CD14-positive monocyte (primary cell): ENCODE measurements around the gene HSPA2. TPM values are rescaled to one million over a fixed set of nuclear protein-coding genes. Genes with fewer than 3 reads are reported as not detected.

Source experiments
- DNase-seq, 3 donors: peaks; one replicate each; pipeline ENCODE4 v3.0.0-alpha.2; 2011 to 2022
- H2AFZ ChIP-seq: 2 replicates; pipeline ENCODE4 v1.6.0; 2012; ENCODE audit warnings: mild to moderate bottlenecking, low read depth, low read length, inconsistent platforms; ENCODE audit not compliant: insufficient read depth, poor library complexity, severe bottlenecking
- H3K27ac ChIP-seq, 2 donors: 1 replicate in 1 of 2; 2 replicates in 1 of 2; pipeline ENCODE4 v1.5.1; 2012 to 2013; ENCODE audit warnings: low read length in 2 of 2, control low read depth in 1 of 2, inconsistent platforms in 1 of 2, low read depth in 1 of 2, mild to moderate bottlenecking in 1 of 2
- H3K27me3 ChIP-seq, 2 donors: one replicate each; pipeline versions ENCODE4 v1.6.0 to v1.6.1; 2011 to 2013; ENCODE audit warnings: low read length in 2 of 2; ENCODE audit not compliant: control insufficient read depth in 2 of 2, insufficient read depth in 2 of 2
- H3K36me3 ChIP-seq, 2 donors: replicated peaks in 1 of 2; 1 replicate in 1 of 2; 2 replicates in 1 of 2; pipeline versions ENCODE4 v1.5.1 to v1.6.1; 2012 to 2013; ENCODE audit warnings: low read length in 2 of 2, control low read depth in 1 of 2, inconsistent platforms in 1 of 2, mild to moderate bottlenecking in 1 of 2; ENCODE audit not compliant: insufficient read depth in 2 of 2, control insufficient read depth in 1 of 2
- H3K4me1 ChIP-seq, 2 donors: 1 replicate in 1 of 2; 2 replicates in 1 of 2; pipeline versions ENCODE4 v1.5.1 to v1.6.1; 2012 to 2013; ENCODE audit warnings: low read length in 2 of 2, control low read depth in 1 of 2, inconsistent platforms in 1 of 2, mild to moderate bottlenecking in 1 of 2, moderate library complexity in 1 of 2; ENCODE audit not compliant: insufficient read depth in 2 of 2, control insufficient read depth in 1 of 2
- H3K4me2 ChIP-seq: replicated peaks from 2 replicates; pipeline ENCODE3; 2012; ENCODE audit warnings: low read length, moderate library complexity, mild to moderate bottlenecking; ENCODE audit not compliant: poor library complexity, severe bottlenecking; ENCODE audit errors: extremely low read depth
- H3K4me3 ChIP-seq, 3 experiments: fragments of 200-600 bp in 1 of 3; sonication (generic) in 1 of 3; replicated peaks in 1 of 3; 1 replicate in 2 of 3; 2 replicates in 1 of 3; pipeline ENCODE4 v1.5.1; 2011 to 2013; ENCODE audit warnings: low read length in 3 of 3, mild to moderate bottlenecking in 3 of 3, control low read depth in 2 of 3, low read depth in 2 of 3, inconsistent platforms in 1 of 3, moderate library complexity in 1 of 3
- H3K79me2 ChIP-seq: 2 replicates; pipeline ENCODE4 v1.6.0; 2012; ENCODE audit warnings: mild to moderate bottlenecking, control low read depth, inconsistent platforms, low read length, moderate library complexity; ENCODE audit not compliant: insufficient read depth
- H3K9ac ChIP-seq: 2 replicates; pipeline ENCODE4 v1.6.0; 2017; ENCODE audit warnings: low read length, mild to moderate bottlenecking; ENCODE audit not compliant: insufficient read depth, poor library complexity, severe bottlenecking
- H3K9me3 ChIP-seq, 2 donors: replicated peaks in 1 of 2; 1 replicate in 1 of 2; 2 replicates in 1 of 2; pipeline versions ENCODE4 v1.5.1 to v1.6.1; 2012 to 2013; ENCODE audit warnings: low read length in 2 of 2, control low read depth in 1 of 2; ENCODE audit not compliant: control insufficient read depth in 1 of 2, insufficient read depth in 1 of 2
- H4K20me1 ChIP-seq: 2 replicates; pipeline ENCODE4 v1.6.0; 2012; ENCODE audit warnings: mild to moderate bottlenecking, low read length, control low read depth, moderate library complexity; ENCODE audit not compliant: insufficient read depth
- H3K27ac Mint-ChIP-seq, 7 donors: one replicate each; pipeline ENCODE4 v1.8.0; 2020; ENCODE audit warnings: mild to moderate bottlenecking in 7 of 7, mixed read lengths in 7 of 7, moderate library complexity in 6 of 7, inconsistent platforms in 2 of 7
- H3K27me3 Mint-ChIP-seq, 3 donors: one replicate each; pipeline ENCODE4 v1.8.0; 2021 to 2022; ENCODE audit warnings: low read depth in 3 of 3, mild to moderate bottlenecking in 3 of 3, mixed read lengths in 3 of 3, moderate library complexity in 3 of 3, inconsistent platforms in 1 of 3
- H3K36me3 Mint-ChIP-seq, 2 donors: one replicate each; pipeline ENCODE4 v1.8.0; 2020; ENCODE audit warnings: mixed read lengths in 2 of 2, inconsistent platforms in 1 of 2, mild to moderate bottlenecking in 1 of 2
- H3K4me1 Mint-ChIP-seq: one replicate; pipeline ENCODE4 v1.8.0; 2020; ENCODE audit warnings: mild to moderate bottlenecking, mixed read lengths
- H3K4me3 Mint-ChIP-seq, 2 donors: one replicate each; pipeline ENCODE4 v1.8.0; 2020; ENCODE audit warnings: mild to moderate bottlenecking in 2 of 2, mixed read lengths in 2 of 2, moderate library complexity in 1 of 2
- H3K9me3 Mint-ChIP-seq, 7 donors: one replicate each; pipeline ENCODE4 v1.8.0; 2020 to 2022; ENCODE audit warnings: mixed read lengths in 7 of 7, mild to moderate bottlenecking in 6 of 7, moderate library complexity in 6 of 7, inconsistent platforms in 2 of 7
- WGBS: methylation state at CpG from one replicate; pipeline ENCODE4 v1.1.5; 2013; ENCODE audit warnings: missing lambda C conversion rate; ENCODE audit not compliant: insufficient coverage; 5-methylcytosine and 5-hydroxymethylcytosine counted together
- intact Hi-C, 2 donors: fragments of 100-400 bp; cut with micrococcal nuclease; formaldehyde crosslinking; loops; one replicate each; pipeline versions ENCODE4 v1.15.0 to v1.15.1; 2023
- polyA plus RNA-seq, 3 donors: library from polyadenylated mRNA; depleted of rRNA in 1 of 3; unstranded in 2 of 3; stranded (reverse) in 1 of 3; fragments of 300-500 nt in 2 of 3; fragments of >200 nt in 1 of 3; fragmentation: Illumina TruSeq in 2 of 3; gene quantifications; 1 replicate in 2 of 3; 2 replicates in 1 of 3; pipeline ENCODE4 v1.2.3, GENCODE V29; 2012 to 2021
- TF ChIP-seq, protein P1 (sequence below): fragments of 200-600 bp; IDR thresholded peaks from one replicate; pipeline ENCODE4 v1.8.0; 2022; ENCODE audit warnings: antibody characterized with exemption, mild to moderate bottlenecking

HSPA2 gene
- polyA plus RNA-seq, 3 donors, result 0.17 to 0.41 TPM; not detected in 1

DNA sequence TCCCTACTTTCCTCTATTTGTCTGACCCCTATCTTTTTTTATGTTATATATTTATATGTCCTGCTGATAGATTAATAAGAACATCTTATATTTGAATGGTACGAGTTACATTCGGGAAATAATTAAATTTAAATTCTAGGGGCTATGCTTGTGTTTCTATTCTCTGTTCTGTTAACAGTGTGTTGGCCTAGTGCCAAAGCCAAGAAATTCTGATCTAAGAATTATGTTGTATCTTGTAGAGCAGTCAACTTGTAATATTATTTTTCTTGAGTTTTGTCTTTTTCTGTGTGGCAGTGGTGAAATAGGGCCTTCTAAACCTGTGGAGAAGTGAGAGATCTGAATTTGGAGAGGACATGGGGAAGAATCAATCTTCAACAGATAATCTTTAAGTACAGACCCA is 9.0 kb upstream of the HSPA2 start:
- H3K4me3 ChIP-seq, result no peak overlapping the region
- Mint-ChIP-seq H3K4me3 (no peak overlapping the region), H3K36me3 (peaks cover 4 to 15% of the 10 kb centered on the region in 2 donors), H3K27me3 (peaks cover 0 to 6% (median 0%) of the 10 kb centered on the region in 3 donors), H3K27ac (no peak overlapping the region), H3K4me1 (no peaks in the 10 kb centered on the region), H3K9me3 (peaks cover 0 to 5% (median 4%) of the 10 kb centered on the region in 7 donors)
- peaks cover 0 to 4% of the 10 kb centered on the region in 2 donors for H3K36me3 ChIP-seq
- H4K20me1 ChIP-seq, result peaks cover 19% of the 10 kb centered on the region
- TF ChIP-seq, protein P1, sequence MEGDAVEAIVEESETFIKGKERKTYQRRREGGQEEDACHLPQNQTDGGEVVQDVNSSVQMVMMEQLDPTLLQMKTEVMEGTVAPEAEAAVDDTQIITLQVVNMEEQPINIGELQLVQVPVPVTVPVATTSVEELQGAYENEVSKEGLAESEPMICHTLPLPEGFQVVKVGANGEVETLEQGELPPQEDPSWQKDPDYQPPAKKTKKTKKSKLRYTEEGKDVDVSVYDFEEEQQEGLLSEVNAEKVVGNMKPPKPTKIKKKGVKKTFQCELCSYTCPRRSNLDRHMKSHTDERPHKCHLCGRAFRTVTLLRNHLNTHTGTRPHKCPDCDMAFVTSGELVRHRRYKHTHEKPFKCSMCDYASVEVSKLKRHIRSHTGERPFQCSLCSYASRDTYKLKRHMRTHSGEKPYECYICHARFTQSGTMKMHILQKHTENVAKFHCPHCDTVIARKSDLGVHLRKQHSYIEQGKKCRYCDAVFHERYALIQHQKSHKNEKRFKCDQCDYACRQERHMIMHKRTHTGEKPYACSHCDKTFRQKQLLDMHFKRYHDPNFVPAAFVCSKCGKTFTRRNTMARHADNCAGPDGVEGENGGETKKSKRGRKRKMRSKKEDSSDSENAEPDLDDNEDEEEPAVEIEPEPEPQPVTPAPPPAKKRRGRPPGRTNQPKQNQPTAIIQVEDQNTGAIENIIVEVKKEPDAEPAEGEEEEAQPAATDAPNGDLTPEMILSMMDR, result no peak
- no peak for DNase-seq
- no peak overlapping the region for H2AFZ ChIP-seq
- no peak overlapping the region for H3K4me2 ChIP-seq
- no peak overlapping the region for H3K9ac ChIP-seq
- no peaks in the 10 kb centered on the region for H3K79me2 ChIP-seq
- no peaks in the 10 kb centered on the region for H3K27me3 ChIP-seq
- H3K27ac ChIP-seq, result no peak overlapping the region
- H3K9me3 ChIP-seq, result no peaks in the 10 kb centered on the region
- 100% methylated on average over 2 of the region's 2 CpGs for WGBS
- intact Hi-C loops, result no loop called here
- no peaks in the 10 kb centered on the region for H3K4me1 ChIP-seq

DNA sequence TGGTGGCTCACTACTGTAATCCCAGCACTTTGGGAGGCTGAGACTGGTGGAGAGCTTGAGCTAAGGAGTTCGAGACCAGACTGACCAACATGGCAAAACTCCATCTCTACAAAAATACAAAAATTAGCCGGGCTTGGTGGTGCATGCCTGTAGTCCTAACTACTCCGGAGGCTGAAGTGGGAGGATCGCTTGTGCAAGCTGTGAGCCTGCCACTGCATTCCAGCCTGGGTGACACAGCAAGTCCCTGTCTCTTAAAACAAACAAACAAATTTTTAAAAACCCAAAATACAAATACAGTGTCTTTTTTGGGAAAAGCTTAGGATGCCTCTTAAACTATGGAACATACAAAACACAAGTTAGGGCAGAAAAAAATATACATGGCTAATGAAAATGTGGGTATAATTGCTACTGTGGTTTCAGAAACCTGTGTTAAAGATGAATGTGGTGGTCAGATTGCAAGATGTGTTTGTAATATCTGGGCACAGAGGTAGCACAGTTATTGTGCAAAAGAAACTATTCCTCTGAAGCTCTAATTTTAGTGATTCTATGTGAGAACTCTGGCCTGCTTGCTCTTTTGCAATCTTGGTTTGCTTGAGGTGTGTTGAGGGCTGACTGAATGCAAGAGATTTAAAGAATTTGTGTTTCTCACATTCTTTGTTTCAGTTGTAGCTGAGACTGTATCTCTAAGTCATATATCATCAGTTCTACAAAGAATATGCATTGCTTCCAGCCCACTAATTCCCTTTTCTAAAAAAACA is 3.9 kb upstream of the HSPA2 start:
- no peak overlapping the region for H3K9ac ChIP-seq
- H3K4me2 ChIP-seq, result no peak overlapping the region
- no peaks in the 10 kb centered on the region for H4K20me1 ChIP-seq
- Mint-ChIP-seq H3K9me3 (peaks cover 15 to 25% (median 20%) of the 10 kb centered on the region in 7 donors), H3K27ac (no peak overlapping the region), H3K4me3 (no peak overlapping the region), H3K27me3 (peaks cover 25 to 34% (median 30%) of the 10 kb centered on the region in 3 donors), H3K36me3 (peaks cover 9 to 12% of the 10 kb centered on the region in 2 donors), H3K4me1 (peaks cover 23% of the 10 kb centered on the region)
- peaks cover 10 to 20% of the 10 kb centered on the region in 2 donors for H3K27me3 ChIP-seq
- peaks cover 19 to 24% of the 10 kb centered on the region in 2 donors for H3K4me1 ChIP-seq
- no peaks in the 10 kb centered on the region for H3K79me2 ChIP-seq
- DNase-seq, result no peak
- intact Hi-C loops, result no loop called here
- TF ChIP-seq, protein P1, result no peak
- H3K36me3 ChIP-seq, result no peaks in the 10 kb centered on the region
- H3K9me3 ChIP-seq, result peaks cover 10% of the 10 kb centered on the region in 2 donors
- no peak overlapping the region for H3K4me3 ChIP-seq
- no peak overlapping the region for H3K27ac ChIP-seq
- WGBS, result 97% methylated on average over 4 of the region's 4 CpGs
- H2AFZ ChIP-seq, result no peak overlapping the region
